Testis (tissue), 3 donors: ENCODE data around the gene OCLN. TPM values are rescaled to one million over a fixed set of nuclear protein-coding genes. Genes with fewer than 3 reads are reported as not detected.

Source experiments
- DNase-seq: peaks from one replicate; pipeline ENCODE4 v3.0.0-alpha.2; 2019
- H3K27ac ChIP-seq, 2 donors: fragments of 200-600 bp; sonication (generic); one replicate each; pipeline ENCODE4 v1.5.1; 2019
- H3K27me3 ChIP-seq: fragments of 200-600 bp; sonication (generic); one replicate; pipeline ENCODE4 v1.5.1; 2019
- H3K36me3 ChIP-seq: fragments of 200-600 bp; sonication (generic); one replicate; pipeline ENCODE4 v1.5.1; 2017; ENCODE audit warnings: low read depth; ENCODE audit errors: missing control alignments
- H3K4me1 ChIP-seq: fragments of 200-600 bp; sonication (generic); one replicate; pipeline ENCODE4 v1.5.1; 2019
- H3K4me3 ChIP-seq, 2 donors: fragments of 200-600 bp; sonication (generic); one replicate each; pipeline ENCODE4 v1.5.1; 2017 to 2019
- H3K9me3 ChIP-seq: fragments of 200-600 bp; sonication (generic); one replicate; pipeline ENCODE4 v1.5.1; 2017
- POLR2A ChIP-seq: fragments of 450-650 bp; IDR thresholded peaks from one replicate; pipeline ENCODE4 v1.6.1; 2017; ENCODE audit warnings: antibody characterized with exemption, mild to moderate bottlenecking, moderate library complexity
- WGBS, 2 donors: methylation state at CpG; one replicate each; pipeline ENCODE4 v1.1.5; 2018; 5-methylcytosine and 5-hydroxymethylcytosine counted together
- intact Hi-C: fragments of 100-400 bp; cut with DNase I; formaldehyde crosslinking; loops from one replicate; pipeline ENCODE4 v1.15.1; 2023; ENCODE audit warnings: low total_unique reads
- polyA plus RNA-seq: library from polyadenylated mRNA; stranded (reverse); fragments of 350-450 nt; fragmentation: Illumina TruSeq; extraction: RNeasy Lipid Tissue Mini Kit (QIAGEN cat#74804); gene quantifications from one replicate; pipeline ENCODE4 v1.2.3, GENCODE V29; 2014; ENCODE audit warnings: low read depth, low replicate concordance; ENCODE audit not compliant: insufficient read depth
- total RNA-seq, 2 donors: library from RNA; depleted of rRNA; stranded (reverse); fragments of >200 nt; gene quantifications; one replicate each; pipeline ENCODE4 v1.2.3, GENCODE V29; 2016
- TF ChIP-seq, protein P1 (sequence below), 3 experiments: fragments of 450-650 bp in 2 of 3; fragments of 200-600 bp in 1 of 3; sonication (generic) in 1 of 3; IDR thresholded peaks; one replicate each; pipeline ENCODE4 v1.5.1; 2016 to 2019; ENCODE audit warnings: antibody characterized with exemption in 3 of 3, mild to moderate bottlenecking in 2 of 3, moderate library complexity in 1 of 3

The OCLN gene
- total and polyA plus RNA-seq, 3 donors from 2014 or later = 9.2 to 16.0 (median 14.9) TPM

DNA sequence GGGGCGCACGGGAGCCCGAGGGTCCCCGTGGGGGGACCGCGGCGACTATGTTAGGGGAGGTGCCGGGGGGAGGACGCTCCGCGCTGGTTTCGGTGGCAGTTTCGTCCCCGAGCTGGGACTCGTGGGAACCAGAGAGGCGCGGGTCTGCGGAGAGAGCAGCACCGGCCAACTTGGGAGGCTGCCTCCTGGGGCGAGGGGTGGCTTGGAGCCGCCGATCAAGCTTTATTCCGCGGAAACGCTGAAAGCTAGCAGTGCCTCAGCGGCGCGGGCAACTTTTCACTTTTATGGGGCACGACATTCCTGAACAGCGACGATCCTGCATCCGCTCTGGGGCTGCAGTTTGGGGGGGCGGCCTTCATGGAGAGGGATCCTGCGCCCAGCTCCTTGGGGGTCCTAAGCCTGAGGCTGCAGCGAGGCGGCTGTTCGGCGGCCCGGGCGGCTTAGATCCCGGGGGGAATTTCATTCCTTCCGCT lies 369 bp downstream of the OCLN start:
- WGBS, 2 donors = 0% methylated on average over 16 to 41 of the region's 42 CpGs
- no peak for TF ChIP-seq POLR2A
- TF ChIP-seq, protein P1, sequence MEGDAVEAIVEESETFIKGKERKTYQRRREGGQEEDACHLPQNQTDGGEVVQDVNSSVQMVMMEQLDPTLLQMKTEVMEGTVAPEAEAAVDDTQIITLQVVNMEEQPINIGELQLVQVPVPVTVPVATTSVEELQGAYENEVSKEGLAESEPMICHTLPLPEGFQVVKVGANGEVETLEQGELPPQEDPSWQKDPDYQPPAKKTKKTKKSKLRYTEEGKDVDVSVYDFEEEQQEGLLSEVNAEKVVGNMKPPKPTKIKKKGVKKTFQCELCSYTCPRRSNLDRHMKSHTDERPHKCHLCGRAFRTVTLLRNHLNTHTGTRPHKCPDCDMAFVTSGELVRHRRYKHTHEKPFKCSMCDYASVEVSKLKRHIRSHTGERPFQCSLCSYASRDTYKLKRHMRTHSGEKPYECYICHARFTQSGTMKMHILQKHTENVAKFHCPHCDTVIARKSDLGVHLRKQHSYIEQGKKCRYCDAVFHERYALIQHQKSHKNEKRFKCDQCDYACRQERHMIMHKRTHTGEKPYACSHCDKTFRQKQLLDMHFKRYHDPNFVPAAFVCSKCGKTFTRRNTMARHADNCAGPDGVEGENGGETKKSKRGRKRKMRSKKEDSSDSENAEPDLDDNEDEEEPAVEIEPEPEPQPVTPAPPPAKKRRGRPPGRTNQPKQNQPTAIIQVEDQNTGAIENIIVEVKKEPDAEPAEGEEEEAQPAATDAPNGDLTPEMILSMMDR (IDR thresholded peaks at IDR 0.05) = no peak
- Histone ChIP-seq H3K27me3 (no peaks in the 10 kb centered on the region), H3K27ac (peak overlapping the region; percentile 53 to 68), H3K4me1 (no peaks in the 10 kb centered on the region), H3K4me3 (peak overlapping the region; percentile 64 to 73), H3K36me3 (no peaks in the 10 kb centered on the region), H3K9me3 (no peaks in the 10 kb centered on the region)
- intact Hi-C loops = no loop called here
- peak; percentile 24 for DNase-seq

DNA sequence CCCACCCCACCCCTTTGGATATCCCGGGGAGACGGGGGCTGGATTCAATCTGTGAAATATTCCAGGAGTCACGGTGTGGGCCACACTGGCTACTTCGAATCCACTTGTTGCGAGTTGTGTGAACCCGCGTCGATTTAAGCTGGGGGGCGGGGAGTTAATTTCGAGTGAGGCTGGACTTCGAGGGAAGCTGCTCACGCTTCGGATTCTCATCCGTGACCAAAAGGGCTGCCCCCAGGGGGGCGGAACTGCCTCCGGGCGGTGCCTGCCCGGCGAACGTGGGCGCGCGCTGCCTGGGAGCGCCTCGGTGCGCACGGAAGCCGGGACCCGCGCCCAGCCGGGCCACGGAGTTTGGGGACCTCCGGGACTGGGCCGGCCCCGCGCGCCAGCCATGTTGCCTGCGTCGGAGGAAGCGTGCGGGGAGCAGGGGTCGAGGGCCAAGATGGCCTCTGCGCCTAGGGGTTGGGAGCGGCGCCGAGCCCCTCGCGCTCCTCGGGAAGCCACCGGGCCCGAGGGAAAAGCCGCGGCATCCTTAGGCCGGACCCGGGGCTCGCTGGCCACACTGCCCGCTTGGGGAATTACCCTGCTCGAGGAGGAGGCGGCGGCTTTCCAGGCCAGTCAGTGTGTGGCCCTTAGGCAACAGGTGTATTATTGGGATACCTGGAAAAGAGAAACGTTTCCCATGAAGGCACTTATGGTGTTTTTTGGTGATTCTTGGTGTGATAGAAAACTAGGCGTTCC lies 975 bp downstream of the OCLN start:
- Histone ChIP-seq H3K9me3 (no peaks in the 10 kb centered on the region), H3K4me3 (peak overlapping the region; percentile 64 to 73), H3K27ac (peak overlapping the region; percentile 53 to 68), H3K36me3 (no peaks in the 10 kb centered on the region), H3K27me3 (no peaks in the 10 kb centered on the region), H3K4me1 (no peaks in the 10 kb centered on the region)
- TF ChIP-seq, protein P1 (IDR thresholded peaks at IDR 0.05) = no peak
- no peak for TF ChIP-seq POLR2A
- peak; percentile 30 for DNase-seq
- WGBS, 2 donors = 4 to 5% methylated on average over 19 to 49 of the region's 62 CpGs
- intact Hi-C loops = no loop called here

DNA sequence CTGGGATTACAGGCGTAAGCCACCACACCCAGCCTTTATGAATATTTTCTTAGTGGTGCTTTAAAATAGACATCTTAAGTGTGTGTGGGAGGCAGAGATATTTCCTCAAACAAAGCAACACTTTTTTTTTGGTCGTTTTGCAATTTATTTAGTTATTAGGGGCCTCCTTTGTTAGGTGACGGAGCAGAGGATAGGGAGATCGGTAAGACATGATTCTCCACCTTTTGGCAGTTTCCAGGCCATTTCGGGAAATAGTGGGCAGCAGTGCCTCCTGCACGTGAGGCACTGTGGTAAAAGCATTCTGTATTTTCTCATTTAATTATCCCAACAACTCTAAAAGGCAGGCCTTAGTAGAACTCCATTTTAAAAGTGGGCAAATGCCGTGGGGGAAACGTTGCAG lies 1.9 kb downstream of the OCLN start:
- Histone ChIP-seq H3K9me3 (no peaks in the 10 kb centered on the region), H3K27me3 (no peaks in the 10 kb centered on the region), H3K4me1 (no peaks in the 10 kb centered on the region), H3K36me3 (no peaks in the 10 kb centered on the region), H3K27ac (no peak overlapping the region), H3K4me3 (no peak overlapping the region)
- TF ChIP-seq, protein P1 (IDR thresholded peaks at IDR 0.05) = no peak
- no peak for TF ChIP-seq POLR2A
- DNase-seq = no peak
- intact Hi-C loops = no loop called here
- 49 to 64% methylated on average over 8 of the region's 8 CpGs for WGBS, 2 donors

DNA sequence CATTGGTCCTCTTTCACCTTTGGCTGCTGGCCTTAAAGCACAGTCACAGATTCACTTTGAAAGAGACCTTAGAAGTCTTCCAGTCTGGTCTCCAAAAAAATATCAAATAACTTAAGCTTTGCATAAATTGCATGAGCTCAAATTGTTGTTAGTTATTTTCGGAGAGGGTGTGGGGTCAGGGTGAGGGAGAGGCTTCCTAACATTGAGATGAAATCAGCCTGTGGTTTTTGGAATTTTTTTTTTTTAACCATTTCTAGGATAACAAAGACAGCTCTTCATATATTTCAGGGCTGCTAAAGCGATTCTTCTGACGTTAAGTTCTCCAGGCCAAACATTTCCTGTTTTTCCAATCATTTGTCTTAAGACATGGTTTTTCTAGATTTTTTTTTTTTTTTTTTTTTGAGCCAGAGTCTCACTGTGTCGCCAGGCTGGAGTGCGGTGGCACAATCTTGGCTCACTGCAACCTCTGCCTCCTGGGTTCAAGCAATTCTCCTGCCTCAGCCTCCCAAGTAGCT lies 4.5 kb downstream of the OCLN start:
- WGBS, 2 donors = 78 to 82% methylated on average over 5 of the region's 5 CpGs
- intact Hi-C loops = no loop called here
- H3K9me3 ChIP-seq = no peaks in the 10 kb centered on the region
- no peaks in the 10 kb centered on the region for H3K36me3 ChIP-seq
- no peak overlapping the region for H3K27ac ChIP-seq
- TF ChIP-seq, protein P1 (IDR thresholded peaks at IDR 0.05) = no peak
- TF ChIP-seq POLR2A = no peak
- H3K27me3 ChIP-seq = no peaks in the 10 kb centered on the region
- H3K4me1 ChIP-seq = no peaks in the 10 kb centered on the region
- DNase-seq = no peak
- H3K4me3 ChIP-seq = no peak overlapping the region
